Upper lobe of right lung (tissue), 1 donor: Measurements from ENCODE around the gene EFNA5. TPM values are rescaled to one million over a fixed set of nuclear protein-coding genes. Genes with fewer than 3 reads are reported as not detected.

Source experiments
- ATAC-seq: fragments of 200-7000 bp; cut with Tn5 transposase; one replicate; pipeline ENCODE4 v1.9.1; 2020; ENCODE audit warnings: mild to moderate bottlenecking, moderate library complexity
- DNase-seq: peaks from one replicate; pipeline ENCODE4 v3.0.0-alpha.2; 2020
- H3K27ac ChIP-seq: fragments of 200-600 bp; one replicate; pipeline ENCODE4 v1.8.0; 2022
- H3K27me3 ChIP-seq: fragments of 200-600 bp; one replicate; pipeline ENCODE4 v1.8.0; 2022; ENCODE audit warnings: mild to moderate bottlenecking
- H3K36me3 ChIP-seq: fragments of 200-600 bp; one replicate; pipeline ENCODE4 v1.8.0; 2022
- H3K4me1 ChIP-seq: fragments of 200-600 bp; one replicate; pipeline ENCODE4 v1.8.0; 2022
- H3K4me3 ChIP-seq: fragments of 200-600 bp; one replicate; pipeline ENCODE4 v1.8.0; 2022; ENCODE audit warnings: mild to moderate bottlenecking
- H3K9me3 ChIP-seq: fragments of 200-600 bp; one replicate; pipeline ENCODE4 v1.8.0; 2022
- intact Hi-C: fragments of 100-400 bp; cut with DNase I; formaldehyde crosslinking; loops from one replicate; pipeline ENCODE4 v1.11.0; 2022
- total RNA-seq: library from RNA; stranded (reverse); fragmentation: NEBNext Ultra II Directional; extraction: Animal tissue kit (Norgen Biotek cat#: 25700); gene quantifications from one replicate; pipeline ENCODE4 v1.2.1, GENCODE V29; 2021
- TF ChIP-seq, protein P1 (sequence below): fragments of 200-600 bp; IDR thresholded peaks from one replicate; pipeline ENCODE4 v1.8.0; 2022; ENCODE audit warnings: antibody characterized with exemption
- donor health status: DM: no; HTN: yes; CAD: no; lungs with severe emphysema.

The EFNA5 gene
- total RNA-seq, 1 donor from 2014 or later = 12.0 TPM

DNA sequence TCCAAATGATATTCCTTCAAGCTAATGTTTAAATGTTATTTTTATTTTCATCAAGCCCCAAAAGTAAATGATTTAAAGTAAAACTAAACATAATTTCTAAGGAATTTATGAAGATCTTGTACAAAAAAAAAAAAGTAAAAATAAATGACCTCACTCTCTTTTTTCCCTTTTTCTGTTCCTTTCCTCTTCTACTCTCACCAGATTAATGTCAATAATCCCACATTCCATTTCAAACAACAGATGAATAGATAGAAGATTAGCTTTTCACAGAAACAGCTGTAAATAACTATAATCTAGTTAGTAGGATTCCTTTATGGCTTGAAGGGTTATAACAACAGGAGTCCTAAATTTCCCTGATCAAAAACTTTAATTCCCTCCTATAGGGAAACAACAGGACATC is 88.1 kb downstream of the EFNA5 start:
- TF ChIP-seq, protein P1, sequence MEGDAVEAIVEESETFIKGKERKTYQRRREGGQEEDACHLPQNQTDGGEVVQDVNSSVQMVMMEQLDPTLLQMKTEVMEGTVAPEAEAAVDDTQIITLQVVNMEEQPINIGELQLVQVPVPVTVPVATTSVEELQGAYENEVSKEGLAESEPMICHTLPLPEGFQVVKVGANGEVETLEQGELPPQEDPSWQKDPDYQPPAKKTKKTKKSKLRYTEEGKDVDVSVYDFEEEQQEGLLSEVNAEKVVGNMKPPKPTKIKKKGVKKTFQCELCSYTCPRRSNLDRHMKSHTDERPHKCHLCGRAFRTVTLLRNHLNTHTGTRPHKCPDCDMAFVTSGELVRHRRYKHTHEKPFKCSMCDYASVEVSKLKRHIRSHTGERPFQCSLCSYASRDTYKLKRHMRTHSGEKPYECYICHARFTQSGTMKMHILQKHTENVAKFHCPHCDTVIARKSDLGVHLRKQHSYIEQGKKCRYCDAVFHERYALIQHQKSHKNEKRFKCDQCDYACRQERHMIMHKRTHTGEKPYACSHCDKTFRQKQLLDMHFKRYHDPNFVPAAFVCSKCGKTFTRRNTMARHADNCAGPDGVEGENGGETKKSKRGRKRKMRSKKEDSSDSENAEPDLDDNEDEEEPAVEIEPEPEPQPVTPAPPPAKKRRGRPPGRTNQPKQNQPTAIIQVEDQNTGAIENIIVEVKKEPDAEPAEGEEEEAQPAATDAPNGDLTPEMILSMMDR = no peak
- ATAC-seq = no peak
- H3K9me3 ChIP-seq = no peaks in the 10 kb centered on the region
- H3K4me3 ChIP-seq = no peak overlapping the region
- DNase-seq = no peak
- H3K4me1 ChIP-seq = no peaks in the 10 kb centered on the region
- H3K27ac ChIP-seq = no peak overlapping the region
- no peaks in the 10 kb centered on the region for H3K36me3 ChIP-seq
- intact Hi-C loops = no loop called here
- no peaks in the 10 kb centered on the region for H3K27me3 ChIP-seq

DNA sequence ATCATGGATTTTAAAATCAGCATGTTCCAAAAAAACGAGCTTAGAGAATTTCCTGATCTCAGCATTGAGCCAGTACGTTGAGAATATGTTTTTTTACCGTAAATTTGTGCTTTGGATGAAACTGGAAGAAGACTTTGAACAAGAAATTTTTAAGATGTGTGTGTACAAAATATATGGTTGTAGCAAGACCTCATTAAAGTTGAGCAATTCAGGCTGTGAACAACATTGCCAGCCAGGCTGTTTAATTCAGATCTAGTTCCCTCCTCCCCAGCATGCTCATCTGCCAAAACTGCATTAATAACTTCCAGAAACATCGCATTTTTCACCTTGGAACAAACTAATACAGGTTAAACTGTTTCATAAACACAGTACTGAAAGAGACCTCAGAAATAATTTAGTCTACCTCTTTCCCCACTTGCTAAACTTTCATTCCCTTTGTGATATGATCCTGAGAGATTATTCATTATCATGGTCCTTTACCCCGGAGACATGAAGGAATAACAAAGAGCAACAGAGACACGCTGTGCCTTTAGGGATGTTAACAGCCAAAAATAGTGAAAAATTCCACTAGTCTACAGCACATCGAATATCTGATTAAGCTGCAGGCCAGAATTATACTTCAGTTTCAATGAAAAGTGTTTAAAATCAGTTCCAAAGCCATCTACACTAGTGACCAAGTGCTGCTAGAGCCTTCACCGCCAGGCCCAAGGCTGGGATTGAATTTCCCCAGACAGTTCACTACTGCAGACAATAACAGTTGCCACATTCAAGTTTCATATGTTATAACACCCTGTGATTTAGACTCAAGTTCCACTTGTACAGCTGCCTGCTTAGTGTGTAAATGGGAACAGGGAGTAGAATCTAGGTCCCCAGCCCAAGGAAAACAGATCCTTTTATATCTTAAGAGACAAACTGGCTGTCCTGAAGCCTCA is 89.6 kb downstream of the EFNA5 start:
- H3K27me3 ChIP-seq = no peaks in the 10 kb centered on the region
- H3K27ac ChIP-seq = no peak overlapping the region
- no peaks in the 10 kb centered on the region for H3K36me3 ChIP-seq
- TF ChIP-seq, protein P1 = no peak
- no peaks in the 10 kb centered on the region for H3K9me3 ChIP-seq
- H3K4me3 ChIP-seq = no peak overlapping the region
- ATAC-seq = no peak
- intact Hi-C loops = no loop called here
- no peak for DNase-seq
- no peaks in the 10 kb centered on the region for H3K4me1 ChIP-seq

DNA sequence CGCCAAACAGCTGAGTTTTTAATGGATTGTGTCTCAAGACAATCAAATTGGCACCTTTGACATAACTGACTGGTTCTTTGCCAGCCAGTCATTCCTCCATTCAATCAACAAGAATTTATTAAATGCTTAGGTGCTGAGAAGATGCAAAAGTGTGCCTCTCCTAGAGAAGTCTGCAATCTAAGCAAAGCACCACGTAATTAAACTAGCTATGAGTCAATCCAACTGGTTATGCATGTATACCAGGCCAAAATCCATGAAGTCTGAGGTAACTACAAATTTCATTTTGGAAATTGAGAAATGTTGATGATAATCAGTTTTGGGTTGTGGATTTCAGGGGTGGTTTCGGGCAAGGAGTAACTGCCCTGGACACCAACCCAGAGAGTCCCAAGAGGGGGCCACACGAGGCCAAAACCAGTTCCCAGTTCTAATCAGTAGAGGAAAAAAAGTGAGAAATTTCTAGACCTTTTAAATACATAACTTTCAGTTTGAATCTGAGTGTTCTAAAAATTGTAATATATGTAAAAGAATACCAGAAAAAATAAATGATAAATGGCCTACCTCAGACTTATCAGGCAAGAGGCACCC is 92.6 kb downstream of the EFNA5 start:
- TF ChIP-seq, protein P1 = no peak
- no peaks in the 10 kb centered on the region for H3K36me3 ChIP-seq
- no peaks in the 10 kb centered on the region for H3K27me3 ChIP-seq
- DNase-seq (no peak), ATAC-seq (no peak)
- no peaks in the 10 kb centered on the region for H3K4me1 ChIP-seq
- no peaks in the 10 kb centered on the region for H3K9me3 ChIP-seq
- H3K4me3 ChIP-seq = no peak overlapping the region
- no peak overlapping the region for H3K27ac ChIP-seq
- intact Hi-C loops = no loop called here

DNA sequence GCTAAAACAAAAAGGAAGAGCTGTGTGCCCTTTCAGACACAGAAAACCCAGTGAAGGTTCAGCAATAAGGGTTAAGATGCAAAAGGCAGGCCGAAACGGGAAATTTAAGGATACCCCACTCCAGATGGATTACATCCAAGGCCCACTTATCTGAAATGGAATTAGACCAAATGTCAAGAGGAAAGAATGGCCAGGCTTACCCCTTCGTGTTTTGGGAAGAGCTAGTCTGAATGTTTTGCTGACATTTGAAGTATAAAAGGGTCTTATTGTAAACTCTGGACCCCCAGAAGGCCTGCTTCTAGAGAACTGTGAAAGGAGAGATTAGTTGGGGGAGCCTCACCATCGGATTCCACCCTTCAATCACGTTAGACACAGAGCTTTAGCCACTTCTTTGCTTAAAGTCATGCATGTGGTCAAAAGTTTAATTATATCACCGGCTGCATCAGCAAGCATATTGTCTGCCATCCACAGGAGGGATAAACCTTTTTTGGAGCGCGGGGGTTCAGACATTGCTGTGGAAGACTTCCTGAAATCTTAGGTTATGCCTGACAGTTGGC is 93.3 kb downstream of the EFNA5 start:
- Histone ChIP-seq H3K27ac (no peak overlapping the region), H3K9me3 (no peaks in the 10 kb centered on the region), H3K36me3 (no peaks in the 10 kb centered on the region), H3K27me3 (no peaks in the 10 kb centered on the region), H3K4me1 (no peaks in the 10 kb centered on the region), H3K4me3 (no peak overlapping the region)
- intact Hi-C loops = no loop called here
- TF ChIP-seq, protein P1 = no peak
- no peak for ATAC-seq
- DNase-seq = no peak

DNA sequence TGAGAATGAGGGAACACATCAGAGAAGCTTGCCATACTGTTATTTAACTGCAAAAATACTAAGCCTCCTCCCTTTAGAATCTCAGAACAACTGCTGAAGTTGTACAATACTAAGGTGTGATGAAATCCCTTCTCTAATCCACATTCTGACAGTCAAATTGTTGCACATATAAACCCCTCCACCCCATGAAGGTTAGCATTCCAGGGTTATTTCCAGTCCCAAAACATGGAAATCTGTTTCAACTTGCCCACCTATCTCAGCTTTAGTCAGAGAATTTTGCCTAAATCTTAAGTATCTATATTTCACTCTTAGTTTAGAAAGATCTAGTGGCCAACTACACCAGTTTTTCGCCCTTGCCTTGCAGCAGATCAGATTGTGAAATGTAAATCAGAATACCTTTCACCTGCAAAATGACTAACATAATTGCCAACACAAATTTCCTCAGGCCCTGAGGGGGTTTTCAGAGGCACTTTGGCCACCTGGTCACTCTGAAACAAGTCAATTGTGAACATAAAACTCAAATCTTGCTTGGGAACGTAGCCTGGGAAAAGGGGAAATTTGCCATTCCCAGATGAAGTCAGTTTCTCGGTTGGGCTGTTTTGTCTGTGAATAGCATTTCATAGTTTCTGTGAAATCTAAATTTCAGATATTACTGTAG is 93.9 kb downstream of the EFNA5 start:
- DNase-seq (no peak), ATAC-seq (no peak)
- TF ChIP-seq, protein P1 = no peak
- no peaks in the 10 kb centered on the region for H3K27me3 ChIP-seq
- intact Hi-C loops = no loop called here
- no peaks in the 10 kb centered on the region for H3K9me3 ChIP-seq
- H3K4me1 ChIP-seq = no peaks in the 10 kb centered on the region
- no peaks in the 10 kb centered on the region for H3K36me3 ChIP-seq
- no peak overlapping the region for H3K27ac ChIP-seq
- H3K4me3 ChIP-seq = no peak overlapping the region
